ENCODE measurements around the gene TMEM192.

DNA sequence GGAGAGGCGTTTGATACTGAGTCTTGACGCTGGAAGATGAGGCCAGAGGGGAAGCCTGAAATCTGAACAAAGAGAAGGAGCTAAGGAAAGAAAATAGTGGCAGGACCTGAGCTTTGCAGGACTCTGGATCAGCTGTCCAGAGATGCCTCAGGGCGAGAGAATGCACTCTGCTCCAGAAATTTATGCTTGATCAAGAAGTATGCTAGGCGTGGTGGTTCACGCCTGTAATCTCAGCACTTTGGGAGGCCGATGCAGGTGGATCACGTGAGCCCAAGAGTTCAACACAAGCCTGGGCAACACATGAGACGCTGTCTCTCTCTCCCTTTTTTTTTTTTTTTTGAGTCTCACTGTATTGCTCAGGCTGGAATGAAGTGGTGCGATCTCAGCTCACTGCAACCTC is 57.1 kb downstream of the TMEM192 start:
- TF ChIP-seq CEBPB (IDR thresholded peaks at IDR 0.05) (no peak), BHLHE40 (IDR thresholded peaks at IDR 0.05; ENCODE audit: low read depth, low read length) (no peak), NR3C1 (IDR thresholded peaks at IDR 0.05) (no peak), POLR2A (IDR thresholded peaks at IDR 0.05; ENCODE audit: low read length) (no peak), CBX8 (IDR thresholded peaks at IDR 0.05) (no peak), EP300 (IDR thresholded peaks at IDR 0.05) (no peak), NFE2L2 (conservative IDR thresholded peaks at IDR 0.05; ENCODE audit: low read length) (no peak), ESRRA (IDR thresholded peaks at IDR 0.05; ENCODE audit: borderline replicate concordance, low read length) (no peak), ZC3H11A (IDR thresholded peaks at IDR 0.05) (no peak), SMC3 (IDR thresholded peaks at IDR 0.05) (no peak), REST (IDR thresholded peaks at IDR 0.05) (no peak), BCL3 (IDR thresholded peaks at IDR 0.05) (no peak), MAFK (IDR thresholded peaks at IDR 0.05; ENCODE audit: partially characterized antibody) (no peak)
- TF ChIP-seq, protein P1, sequence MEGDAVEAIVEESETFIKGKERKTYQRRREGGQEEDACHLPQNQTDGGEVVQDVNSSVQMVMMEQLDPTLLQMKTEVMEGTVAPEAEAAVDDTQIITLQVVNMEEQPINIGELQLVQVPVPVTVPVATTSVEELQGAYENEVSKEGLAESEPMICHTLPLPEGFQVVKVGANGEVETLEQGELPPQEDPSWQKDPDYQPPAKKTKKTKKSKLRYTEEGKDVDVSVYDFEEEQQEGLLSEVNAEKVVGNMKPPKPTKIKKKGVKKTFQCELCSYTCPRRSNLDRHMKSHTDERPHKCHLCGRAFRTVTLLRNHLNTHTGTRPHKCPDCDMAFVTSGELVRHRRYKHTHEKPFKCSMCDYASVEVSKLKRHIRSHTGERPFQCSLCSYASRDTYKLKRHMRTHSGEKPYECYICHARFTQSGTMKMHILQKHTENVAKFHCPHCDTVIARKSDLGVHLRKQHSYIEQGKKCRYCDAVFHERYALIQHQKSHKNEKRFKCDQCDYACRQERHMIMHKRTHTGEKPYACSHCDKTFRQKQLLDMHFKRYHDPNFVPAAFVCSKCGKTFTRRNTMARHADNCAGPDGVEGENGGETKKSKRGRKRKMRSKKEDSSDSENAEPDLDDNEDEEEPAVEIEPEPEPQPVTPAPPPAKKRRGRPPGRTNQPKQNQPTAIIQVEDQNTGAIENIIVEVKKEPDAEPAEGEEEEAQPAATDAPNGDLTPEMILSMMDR (IDR thresholded peaks at IDR 0.05) = no peak

All from A549 (cell line).